SKM-1 (cell line): ENCODE data around the gene COL28A1.
"Not testable (repeated sequence)": the region's sequence is repeated elsewhere in the genome, so short reads cannot be mapped to it uniquely, and the experiment has no call there.

ENCODE experiments used
- DNase-seq: peaks from one replicate; lab custom pipeline; 2025; ENCODE audit not compliant: unreplicated experiment; lab: John Stamatoyannopoulos, UW

The COL28A1 gene

DNA sequence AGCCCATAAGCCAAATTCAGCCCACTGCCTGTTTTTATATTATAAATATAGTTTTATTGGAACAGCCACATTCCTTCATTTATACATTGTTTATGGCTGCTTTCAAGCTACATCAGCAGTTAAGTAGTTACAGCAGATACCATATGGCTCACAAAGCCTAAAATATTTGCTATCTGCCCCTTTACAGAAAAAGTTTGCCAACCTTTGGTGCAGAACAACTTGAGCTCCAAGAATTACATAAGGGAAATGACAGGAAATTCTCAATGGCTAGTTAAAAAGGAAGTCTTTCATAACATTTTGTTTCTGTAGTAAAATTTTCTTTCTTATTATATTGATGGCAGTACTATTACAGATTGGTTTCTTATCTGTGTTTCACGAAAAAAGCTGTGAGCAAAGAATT, 59.3 kb downstream of the COL28A1 start:
- DNase-seq, result no peak

DNA sequence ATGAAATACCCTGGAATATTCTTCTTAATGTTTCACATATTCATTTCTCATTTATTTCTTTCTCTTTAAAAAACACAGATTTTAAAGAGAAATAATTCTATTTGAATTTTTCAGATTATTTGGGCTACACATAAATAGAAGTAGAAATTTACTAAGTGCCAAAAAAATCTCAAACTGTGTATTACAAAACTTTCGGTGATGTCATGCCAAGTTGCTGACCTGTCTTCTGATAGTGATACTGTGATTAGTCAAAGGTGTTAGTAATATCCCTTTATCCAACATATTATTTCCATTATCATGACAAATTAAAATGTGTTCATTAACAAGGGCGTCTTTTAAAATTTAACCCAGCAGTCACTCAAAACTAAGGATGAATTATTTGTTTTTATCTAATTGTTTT, 60.1 kb downstream of the COL28A1 start:
- DNase-seq, result no peak

DNA sequence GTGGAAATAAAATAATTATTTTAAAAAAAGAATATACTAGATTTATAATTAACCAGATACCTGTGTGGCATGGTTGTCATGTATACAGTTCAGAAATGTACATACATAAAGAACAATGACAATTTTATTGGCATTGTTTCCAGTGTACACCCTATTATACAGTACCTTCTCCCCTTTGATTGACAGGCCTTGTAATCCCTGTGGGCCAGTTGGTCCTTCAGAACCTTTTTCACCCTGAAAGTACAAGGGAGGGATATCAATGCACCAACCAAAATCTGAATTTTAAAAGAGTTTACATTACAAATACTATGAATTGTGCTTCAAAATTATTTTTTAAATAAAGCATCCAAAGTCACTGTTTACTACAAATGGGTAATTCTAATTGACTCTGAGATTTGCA, 61.2 kb downstream of the COL28A1 start:
- DNase-seq, result no peak

DNA sequence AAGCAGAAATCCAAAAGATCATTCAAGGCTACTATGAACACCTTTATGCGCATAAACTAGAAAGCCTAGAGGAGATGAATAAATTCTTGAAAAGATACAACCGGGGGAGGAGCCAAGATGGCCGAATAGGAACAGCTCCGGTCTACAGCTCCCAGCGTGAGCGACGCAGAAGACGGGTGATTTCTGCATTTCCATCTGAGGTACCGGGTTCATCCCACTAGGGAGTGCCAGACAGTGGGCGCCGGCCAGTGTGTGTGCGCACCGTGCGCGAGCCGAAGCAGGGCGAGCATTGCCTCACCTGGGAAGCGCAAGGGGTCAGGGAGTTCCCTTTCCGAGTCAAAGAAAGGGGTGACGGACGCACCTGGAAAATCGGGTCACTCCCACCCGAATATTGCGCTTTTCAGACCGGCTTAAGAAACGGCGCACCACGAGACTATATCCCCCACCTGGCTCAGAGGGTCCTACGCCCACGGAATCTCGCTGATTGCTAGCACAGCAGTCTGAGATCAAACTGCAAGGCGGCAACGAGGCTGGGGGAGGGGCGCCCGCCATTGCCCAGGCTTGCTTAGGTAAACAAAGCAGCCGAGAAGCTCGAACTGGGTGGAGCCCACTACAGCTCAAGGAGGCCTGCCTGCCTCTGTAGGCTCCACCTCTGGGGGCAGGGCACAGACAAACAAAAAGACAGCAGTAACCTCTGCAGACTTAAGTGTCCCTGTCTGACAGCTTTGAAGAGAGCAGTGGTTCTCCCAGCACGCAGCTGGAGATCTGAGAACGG, 70.5 kb downstream of the COL28A1 start:
- DNase-seq, result not testable (repeated sequence)

DNA sequence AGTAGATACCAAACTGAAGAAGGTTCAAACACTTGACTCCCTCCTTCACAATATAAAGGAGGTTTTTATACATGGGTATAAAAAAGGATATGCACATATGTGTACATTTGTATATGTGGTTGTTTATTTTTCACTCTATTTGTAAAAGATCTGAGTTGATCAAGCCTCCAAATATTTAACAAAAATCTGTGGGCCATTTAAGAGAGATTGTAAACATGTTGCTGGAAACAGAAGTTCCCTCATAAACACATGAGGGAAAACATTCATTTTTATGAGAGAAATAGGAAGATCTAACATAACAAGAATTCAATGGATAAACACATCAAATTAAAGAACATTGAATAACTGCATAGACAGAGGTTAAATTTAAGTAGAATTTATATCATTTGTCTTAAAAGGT, 81.7 kb downstream of the COL28A1 start:
- DNase-seq, result no peak

DNA sequence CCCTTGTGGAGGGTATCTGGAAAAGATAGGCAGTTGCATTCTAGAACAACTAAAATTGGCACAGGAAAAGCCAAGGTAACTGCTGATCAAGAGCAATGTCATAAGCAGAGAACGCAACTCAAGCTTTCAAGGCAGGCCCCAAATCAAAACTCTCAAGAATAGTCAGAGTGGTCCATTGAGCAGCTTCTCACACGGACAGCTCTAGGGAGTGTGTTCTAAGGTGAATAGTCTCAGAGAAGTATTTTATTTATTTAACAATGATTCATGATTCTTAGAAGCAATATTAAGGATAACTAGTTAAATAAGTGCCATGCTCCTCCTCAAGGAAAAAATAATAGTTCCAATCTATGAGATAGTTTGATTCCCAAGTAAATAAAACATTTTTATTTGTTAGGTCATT, 83.0 kb downstream of the COL28A1 start:
- DNase-seq, result no peak

DNA sequence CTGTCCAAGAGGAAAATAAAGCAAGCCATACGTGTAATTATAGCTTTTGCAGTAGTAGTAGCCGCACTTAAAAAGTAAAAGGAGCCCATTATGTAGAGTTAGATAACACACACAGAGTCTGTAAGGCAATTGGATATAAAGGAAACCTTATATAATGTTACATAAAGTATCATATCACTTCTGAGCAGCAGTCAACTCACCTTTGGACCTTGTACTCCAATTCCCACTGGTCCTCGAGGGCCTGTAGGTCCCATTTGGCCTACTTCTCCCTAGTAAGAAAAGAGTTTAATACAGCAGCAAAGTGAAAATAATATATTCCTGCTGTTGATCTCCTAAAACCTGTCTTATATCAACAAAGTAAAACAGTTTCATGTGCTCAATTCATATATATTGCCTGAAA, 83.6 kb downstream of the COL28A1 start:
- DNase-seq, result no peak

DNA sequence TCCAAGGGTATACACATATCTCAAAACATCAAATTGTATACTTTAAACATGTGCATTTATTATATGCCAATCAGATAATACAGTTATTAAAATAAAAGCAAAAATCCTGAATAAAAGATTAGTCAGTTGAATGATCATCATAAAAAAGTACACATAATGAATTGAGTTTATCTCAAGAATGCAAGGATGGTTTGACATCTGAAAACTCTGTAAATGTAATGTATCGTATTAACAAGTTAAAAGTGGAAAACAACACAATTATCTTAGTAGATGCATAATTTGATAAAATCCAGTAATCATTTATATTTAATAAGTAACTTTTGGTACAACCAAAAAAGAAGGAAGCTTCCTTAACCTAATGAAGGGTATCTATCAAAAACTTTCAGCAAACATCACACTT, 86.6 kb downstream of the COL28A1 start:
- DNase-seq, result no peak

DNA sequence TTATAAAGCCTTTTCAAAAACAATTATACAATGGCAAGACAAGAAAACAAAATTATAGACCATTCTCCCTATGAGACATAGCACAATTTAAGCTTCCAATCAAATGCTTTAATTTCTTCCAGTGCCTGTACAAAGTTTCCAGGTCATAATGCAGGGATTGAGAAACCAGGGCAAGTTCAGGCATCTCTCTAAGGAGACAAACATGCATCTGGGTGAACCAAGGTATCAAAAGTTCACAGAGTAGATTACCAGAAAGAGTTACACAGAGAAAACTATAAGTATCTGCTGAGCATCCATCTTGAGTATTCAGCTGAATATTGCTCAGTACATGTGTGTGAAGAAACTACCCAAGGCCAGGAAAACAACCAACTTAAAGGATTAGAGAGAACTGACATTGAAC, 89.1 kb downstream of the COL28A1 start:
- DNase-seq, result no peak

DNA sequence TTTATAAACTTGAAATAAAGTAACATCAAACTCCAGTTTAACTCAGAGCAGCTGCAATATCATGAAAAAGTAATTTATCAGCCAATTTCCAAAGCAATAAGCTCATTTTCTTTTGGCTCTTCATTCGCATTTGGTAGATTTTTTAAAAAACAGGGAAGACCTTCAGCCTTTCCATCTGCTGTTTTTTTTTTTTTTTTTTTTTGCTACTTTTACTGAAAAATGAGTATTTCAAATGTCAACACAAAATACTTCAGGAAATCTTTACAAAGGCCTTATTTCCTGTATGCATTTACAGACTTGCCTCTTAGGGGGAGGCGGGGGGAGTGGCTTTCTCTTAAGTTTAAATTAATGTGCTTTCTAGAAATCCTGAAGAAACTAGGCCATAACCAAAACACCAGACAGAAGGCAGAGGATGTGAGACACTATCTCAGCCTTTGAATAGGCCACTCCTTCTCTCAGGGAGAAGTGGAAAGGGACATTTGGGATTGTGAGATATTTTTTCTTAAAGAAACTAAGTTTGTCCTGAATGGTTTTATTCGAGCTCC, 91.8 kb downstream of the COL28A1 start:
- no peak for DNase-seq

DNA sequence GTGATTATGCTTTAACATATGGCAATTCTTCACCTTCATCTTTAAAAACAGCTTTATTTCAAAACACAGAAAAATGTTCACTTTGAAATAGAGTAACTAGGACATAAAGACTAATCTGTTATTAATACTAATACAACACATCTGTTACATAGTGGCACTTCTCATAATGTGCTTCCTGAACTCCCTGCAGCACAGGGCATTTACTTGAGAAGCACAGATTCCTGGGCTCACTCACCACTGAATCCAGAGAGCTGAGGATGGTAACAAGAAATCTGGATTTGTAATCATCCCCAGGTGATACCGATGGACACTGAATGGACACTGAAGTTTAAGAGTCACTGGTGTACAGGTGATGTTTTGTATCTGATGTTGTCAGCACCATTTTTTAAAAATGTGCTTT, 96.1 kb downstream of the COL28A1 start:
- DNase-seq, result no peak

DNA sequence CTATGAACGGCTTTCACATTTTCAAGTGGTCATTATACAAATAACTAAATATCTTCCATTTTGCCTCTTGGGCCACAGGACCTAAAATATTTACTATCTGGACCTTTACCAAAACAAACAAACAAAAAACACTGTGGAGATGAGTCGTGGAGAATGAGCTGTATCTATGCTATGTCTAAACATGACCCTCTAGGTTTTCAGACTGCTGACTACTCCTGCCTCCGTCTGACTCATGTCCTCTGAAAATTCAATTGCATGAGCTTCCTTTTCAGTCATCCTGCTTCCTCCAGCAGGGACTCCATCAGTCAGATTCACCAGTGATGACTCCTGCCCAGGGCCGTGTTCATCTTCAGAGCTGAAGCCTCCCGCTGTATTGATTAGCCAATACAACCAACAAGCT, 96.8 kb downstream of the COL28A1 start:
- DNase-seq, result no peak

DNA sequence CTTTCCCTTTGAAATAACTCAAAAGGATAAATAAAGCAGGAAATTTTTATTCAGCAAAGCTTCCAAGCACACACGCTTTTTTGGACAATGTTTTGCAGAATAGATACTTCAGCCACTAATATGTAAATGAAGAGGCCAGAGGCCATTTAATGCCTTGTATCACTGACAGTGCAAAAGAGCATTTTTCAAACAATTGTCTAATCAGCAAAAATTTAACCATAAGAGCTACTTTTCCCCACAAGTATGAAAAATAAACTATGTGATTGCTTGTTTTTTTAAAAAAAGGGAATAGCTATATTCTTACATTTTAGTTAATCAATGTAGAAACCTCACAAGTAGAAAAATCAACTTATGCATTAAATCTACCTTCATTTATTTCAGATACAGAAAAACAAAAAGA, 99.7 kb downstream of the COL28A1 start:
- no peak for DNase-seq

DNA sequence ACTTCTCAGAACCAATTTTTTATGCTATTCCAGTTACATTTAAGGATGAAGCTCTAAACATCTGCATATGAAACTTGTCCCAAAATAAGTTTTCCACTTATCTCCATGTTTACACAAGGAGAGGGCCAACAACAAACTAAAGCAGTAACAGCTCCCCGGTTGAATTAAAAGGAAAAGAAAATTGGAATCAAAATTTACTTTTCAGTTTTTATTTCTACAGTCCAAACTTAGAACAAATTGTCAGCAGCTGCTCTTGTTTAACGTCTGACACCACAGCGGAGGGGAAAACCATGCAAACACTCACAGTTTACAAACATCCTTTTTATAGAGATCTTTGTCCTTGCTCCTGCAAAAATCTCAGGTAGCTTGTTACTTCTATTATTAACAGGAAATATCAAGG, 101.3 kb downstream of the COL28A1 start:
- no peak for DNase-seq

DNA sequence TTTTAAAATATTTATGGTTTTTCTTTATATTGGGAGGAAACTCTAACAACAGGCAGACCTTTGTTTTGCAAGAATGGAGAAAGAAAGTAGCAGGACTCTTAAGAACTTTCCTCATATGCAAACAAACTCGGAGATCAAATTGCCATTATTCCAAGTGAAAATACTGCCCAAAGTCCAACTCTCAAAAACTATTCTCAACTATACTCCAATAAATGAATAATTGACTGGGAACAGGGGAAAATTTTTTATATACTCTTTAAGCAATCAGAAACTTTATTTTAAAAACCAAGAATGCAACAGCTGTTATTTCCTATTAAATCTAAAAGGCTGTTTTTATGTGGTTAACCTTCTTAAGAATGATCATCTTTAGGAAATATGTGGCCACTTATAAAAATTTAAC, 101.9 kb downstream of the COL28A1 start:
- no peak for DNase-seq

DNA sequence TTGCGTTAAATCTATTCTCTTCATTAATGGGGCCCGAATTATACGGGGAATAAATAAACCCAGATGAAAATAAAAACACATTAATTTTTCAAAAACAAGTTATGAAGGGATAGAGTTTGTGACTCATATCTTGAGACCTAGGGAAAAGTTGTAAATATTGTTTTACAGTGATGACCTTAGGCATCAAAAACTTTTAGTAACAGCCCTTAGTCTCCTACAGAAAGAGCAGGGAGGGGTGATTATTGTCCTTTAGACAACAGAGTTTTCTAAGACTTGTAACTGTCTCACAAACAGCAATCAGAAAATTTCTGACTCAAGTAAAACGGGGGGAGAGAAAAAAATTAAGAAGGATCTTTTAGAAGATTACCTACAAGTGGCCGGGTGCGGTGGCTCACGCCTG, 102.7 kb downstream of the COL28A1 start:
- no peak for DNase-seq

DNA sequence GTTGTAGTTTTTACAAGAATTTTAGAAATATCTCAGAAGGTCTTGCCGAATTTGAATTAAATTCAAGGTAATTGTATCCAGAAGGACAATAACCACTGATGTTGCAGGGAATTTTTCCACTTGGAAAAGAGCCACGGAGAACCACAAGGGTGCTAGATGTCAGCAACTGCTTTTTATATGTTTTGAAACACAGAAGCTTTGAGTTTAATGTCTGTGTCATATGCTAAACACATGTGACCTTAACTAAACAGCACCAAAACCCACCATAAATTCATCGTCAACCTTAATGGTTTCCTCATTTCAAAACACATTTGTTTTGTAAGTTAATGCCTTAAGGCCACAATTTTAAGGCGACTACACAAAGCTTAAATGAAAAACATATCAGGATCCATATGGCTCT, 106.9 kb downstream of the COL28A1 start:
- no peak for DNase-seq

DNA sequence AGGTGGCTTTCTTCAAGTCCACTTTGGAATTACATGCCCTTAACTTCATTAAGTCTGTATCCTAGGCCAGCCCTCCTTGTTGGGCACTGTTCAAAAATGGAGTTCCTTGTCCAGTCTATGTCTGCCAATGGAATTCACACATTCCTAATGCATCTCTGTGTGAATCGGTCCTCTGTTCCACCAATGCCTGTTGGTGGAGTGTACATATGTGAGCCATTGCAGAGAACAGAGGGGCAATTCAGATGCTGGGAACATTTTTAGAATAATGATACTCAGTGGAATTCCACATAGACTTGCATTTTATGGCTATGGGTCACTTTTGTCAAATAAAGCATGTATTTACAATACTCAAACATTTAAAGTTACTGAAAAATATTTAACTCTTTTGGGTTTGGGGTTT, 108.3 kb downstream of the COL28A1 start:
- DNase-seq, result no peak

DNA sequence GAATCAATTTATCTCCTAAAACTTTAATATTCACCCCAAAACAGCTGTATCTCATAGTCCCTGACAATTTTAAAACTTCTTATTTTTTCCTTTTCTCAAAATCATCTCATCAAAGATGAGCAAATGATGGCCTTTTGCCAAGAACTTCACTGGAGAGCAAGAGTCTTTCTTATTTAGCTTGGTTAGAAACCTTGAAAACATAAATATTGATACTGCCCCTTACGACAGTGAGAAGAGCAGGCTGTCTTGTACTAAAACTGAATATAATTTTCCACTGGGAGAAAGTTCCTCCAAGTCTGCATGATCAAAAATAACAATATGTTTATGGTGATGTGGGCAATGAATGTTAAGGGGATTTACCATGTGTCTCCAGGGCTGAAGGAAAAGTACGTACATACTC, 109.0 kb downstream of the COL28A1 start:
- DNase-seq, result no peak

DNA sequence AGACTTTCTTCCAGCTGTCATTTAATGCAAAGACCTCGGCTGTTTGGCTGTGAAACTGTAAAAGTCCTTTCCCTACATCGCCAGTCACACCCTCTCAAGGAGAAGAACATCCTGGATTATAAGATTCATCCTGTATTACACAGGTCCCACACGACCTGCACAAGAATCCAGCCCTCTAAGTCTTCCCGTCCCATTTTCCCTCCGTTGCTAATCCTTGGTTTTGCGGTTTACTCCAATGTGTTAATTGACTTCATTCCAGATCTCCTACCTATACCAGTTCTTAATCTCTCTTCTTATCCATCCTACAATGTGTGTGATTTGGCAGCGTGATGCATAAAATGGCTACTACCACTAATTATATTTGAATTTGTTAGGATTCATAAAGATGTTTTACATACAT, 110.4 kb downstream of the COL28A1 start:
- no peak for DNase-seq

DNA sequence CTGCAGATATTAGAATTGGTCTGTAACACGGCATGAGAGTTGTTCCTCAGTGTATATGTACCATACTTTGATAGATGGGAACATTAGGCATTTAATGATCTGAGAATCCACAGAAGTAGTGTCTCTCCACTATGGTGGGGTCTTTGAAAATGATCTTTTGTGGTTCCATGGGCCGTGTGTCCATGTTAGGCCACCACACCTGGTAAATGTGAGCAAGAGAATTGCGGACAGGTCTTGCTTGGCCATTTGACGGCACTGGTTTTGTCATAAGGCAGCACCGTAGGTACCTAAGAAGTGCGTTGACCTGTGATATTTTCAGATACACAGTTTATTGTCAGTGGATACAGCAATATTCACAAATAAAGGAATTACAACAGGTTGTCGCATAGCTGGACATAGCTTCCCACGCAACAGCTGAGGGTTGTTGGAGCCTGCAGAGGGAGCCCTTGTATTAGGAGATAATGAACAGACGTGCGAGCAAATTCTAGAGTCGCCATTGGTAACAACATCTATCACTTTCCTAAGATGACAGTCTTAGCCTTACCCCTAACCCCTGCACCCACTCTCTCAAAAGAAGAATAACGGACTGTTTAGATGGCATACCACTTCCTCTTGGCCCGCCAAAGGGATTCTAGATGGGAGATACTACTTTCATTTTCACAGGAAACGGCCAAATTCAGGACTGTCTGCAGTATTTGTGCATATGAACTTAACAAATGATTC, 111.4 kb downstream of the COL28A1 start:
- DNase-seq, result no peak

DNA sequence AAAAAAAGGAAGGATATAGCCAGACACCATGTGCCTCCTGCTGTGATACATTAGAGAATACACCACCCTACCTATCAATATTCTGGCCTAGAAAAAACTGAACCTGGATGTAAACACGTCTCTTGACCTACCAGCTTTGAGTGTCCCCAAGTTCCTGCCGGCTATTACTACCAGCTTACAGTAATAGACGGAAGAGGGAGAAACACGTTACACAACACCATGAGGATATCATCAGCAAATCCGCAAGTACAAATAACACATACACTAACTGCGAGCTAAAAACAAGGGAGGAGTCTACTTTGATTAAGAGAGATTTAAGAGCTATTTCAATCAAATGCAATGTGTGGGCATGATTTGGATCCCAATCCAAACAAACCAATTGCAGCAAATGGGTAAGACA, 113.0 kb downstream of the COL28A1 start:
- no peak for DNase-seq

DNA sequence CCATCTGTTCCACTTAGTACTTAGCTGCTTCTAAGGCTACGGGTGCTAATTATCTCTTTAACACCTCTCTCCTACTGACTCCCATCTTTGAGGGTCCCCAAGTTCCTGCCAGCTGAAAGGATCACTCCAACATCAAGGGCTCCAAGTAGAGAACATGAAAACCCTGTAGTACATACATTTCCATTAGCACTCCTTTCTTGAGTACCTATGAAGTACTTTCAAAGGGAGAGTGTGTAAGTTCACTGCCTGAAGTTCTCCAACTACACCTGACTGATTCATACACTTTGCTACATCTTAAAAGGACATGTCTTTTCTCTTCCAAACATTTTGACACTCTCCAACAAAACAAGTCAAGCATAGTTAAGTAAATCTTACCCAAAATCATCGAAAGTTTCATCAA, 113.8 kb downstream of the COL28A1 start:
- DNase-seq, result no peak
